ENCODE results near the gene TP53I13.

TP53I13 gene

DNA sequence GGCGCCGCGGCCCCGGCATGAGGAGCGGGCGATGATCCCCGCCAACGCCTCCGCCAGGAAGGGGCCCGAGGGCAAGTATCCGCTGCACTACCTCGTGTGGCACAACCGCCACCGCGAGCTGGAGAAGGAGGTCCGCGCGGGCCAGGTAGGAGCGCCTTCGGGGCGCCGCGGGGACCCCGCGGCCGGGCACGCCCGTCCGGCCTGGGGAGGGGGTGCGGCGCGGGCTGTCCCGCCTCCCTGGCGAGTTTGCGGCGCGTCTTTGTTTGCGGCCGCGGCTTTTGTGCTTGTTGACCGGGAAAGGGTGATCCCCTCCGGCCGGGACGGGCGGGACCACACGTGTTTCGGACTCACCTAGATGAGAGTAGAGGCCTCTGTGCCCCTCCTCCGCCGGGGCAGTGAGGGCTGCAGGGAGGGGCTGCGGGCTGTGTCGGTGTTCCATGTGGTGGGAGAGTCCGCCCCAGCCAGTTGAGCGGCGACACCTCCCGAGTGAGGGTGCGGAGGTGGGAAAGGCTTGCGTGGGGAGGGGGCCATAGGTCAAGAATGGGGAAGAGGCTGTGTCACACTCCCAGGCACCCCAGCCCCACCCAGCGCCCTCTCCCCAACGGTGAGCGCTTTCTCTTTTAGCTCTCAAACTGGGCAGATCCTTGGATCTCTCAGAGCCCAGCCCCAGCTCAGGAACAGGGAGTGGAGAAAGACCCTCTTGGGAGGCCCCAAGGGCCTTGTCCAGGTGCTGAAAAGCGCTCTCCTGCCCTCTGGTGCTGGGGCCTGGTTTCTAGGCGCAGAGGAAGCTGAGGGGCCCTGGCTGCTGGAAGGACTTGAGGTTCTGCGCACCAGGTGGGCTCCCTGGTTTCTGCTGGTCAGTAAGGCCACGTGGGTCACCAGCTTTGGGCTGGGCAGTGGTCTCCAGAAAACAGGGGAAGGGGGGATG, 25.4 kb downstream of the TP53I13 start:
- no peak for DNase-seq (ENCODE audit: low read depth, low spot score)

GRCh38 chr17:29594519-29595090, 26.1 kb downstream of the TP53I13 start:
- DNase-seq (ENCODE audit: low read depth, low spot score) = no peak

DNA sequence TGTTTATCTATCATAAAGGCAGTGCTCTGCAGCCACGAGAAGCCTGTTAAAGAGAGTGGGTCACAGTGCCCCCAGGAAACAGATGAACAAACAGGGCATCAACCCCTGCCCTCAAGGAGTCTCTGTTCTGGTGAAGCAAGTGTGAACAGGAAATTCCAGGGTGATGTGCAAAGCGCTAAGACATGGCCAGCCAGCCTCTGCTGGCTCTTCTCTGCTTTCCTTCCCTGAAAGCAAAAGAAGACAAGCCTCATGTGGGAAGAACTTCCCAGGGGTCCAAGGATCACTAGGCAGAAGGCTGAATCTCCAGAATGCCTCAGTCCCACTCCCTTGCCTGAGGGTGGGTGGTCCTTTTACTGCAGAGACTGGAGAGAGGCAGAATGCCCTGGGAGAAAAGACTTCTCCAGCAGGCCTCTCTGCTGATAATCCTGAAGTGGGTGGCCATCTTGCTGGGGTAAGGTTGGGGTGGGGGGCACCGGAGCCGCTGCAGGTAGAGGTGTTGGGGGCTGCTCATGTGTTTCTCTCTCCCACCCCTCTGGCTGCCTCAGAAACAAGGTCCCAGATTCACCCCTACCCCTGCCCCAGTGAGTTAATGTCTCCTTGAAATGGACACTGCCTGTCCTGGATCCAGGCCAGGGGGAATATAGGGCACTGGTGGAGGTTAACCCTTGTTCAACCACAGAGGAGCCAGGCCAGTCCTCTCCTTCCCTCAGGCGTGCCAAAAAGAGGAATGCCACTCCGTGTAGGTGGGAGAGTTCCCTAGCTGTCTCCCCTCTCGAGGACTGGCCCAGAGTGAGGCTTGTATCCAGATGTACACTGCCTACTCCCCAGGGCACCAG, 26.8 kb downstream of the TP53I13 start:
- no peak for DNase-seq (ENCODE audit: low read depth, low spot score)

GRCh38 chr17:29595943-29596774, 27.7 kb downstream of the TP53I13 start:
- DNase-seq (ENCODE audit: low read depth, low spot score) = no peak

DNA sequence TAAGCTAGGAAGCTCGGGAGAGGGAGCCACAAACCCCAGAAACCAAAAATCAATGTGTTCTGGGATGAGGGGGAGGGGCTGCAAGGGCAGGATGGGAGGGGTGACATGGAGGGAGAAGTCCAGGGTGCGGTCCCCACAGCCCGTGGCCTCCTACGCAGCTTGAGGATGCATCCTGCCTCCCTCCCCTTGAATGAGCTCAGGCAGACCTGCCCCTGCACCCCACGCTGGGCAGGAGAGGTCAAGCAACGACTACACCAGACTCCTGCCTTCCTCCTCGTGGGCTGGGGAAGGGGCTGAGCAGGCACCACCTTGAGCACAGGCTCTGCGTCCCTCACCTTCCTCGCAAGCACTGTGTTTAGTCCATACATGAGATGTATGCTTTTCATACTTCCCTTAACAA, 28.3 kb downstream of the TP53I13 start:
- no peak for DNase-seq (ENCODE audit: low read depth, low spot score)

GRCh38 chr17:29597361-29598172, 29.1 kb downstream of the TP53I13 start:
- no peak for DNase-seq (ENCODE audit: low read depth, low spot score)

DNA sequence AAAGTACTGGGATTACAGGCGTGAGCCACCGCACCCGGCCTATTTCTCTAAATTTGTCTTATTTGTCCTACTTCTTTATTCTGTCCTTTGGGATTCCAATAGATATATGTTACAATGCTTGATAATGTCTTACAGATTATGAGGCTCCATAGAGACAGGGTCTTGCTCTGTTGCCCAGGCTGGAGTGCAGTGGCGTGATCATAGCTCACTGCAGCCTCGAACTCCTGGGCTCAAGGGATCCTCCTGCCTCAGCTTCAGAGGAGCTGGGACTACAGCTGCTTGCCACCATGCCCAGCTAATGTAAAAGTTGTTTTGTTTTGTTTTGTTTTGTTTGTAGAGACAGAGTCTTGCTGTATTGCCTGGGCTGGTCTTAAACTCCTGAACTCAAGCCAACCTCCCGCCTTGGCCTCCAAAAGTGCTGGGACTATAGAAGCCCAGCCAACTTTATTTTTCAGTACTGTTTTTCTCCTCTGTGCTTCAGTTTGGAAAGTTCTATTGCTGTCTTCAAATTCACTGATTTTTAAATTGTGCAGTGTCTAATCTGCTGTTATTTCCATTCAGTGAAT, 34.7 kb downstream of the TP53I13 start:
- DNase-seq (ENCODE audit: low read depth, low spot score) = no peak

GRCh38 chr17:29607557-29608195, 39.2 kb downstream of the TP53I13 start:
- no peak for DNase-seq (ENCODE audit: low read depth, low spot score)

DNA sequence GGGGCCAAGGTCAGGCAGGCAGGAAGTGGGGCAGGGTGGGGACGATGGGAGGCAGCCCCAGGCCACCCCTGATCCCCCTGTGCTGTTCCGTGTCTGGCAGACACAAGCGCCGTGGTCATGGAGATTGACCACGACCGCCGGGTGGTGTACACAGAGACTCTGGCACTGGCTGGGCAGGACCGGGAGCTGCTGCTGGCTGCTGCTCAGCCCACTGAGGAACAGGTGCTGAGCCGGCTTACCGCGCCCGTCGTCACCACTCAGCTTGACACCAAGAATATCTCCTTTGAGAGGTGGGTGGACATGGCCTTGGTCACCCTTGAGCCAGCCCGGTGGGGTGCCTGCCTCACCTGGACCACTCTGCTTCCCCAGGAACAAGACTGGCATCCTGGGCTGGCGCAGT, 40.5 kb downstream of the TP53I13 start:
- no peak for DNase-seq (ENCODE audit: low read depth, low spot score)

DNA sequence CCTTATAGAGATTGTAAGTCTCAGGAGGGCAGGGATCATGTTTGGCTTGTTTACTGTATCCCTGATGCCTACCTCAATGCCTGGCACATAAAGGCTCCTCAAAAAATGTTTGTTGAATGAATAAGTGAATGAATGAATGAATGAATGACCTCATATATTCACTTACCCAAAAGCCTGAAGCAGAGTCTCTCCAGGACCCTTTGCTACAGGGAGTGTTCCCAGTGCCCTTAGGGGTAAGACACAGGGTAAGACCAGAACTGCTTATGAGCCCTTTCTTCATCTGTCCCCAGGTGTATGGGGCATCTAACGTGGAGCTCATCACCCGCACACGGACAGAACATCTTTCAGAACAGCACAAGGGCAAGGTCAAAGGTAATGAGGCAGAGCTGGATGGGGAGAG, 41.9 kb downstream of the TP53I13 start:
- DNase-seq (ENCODE audit: low read depth, low spot score) = no peak

GRCh38 chr17:29611351-29612093, 43.0 kb downstream of the TP53I13 start:
- no peak for DNase-seq (ENCODE audit: low read depth, low spot score)

- DNase-seq (ENCODE audit: low read depth, low spot score) = no peak
Measured at GRCh38 chr17:29612094-29612403, 43.5 kb downstream of the TP53I13 start.

GRCh38 chr17:29612404-29613280, 44.1 kb downstream of the TP53I13 start:
- no peak for DNase-seq (ENCODE audit: low read depth, low spot score)

DNA sequence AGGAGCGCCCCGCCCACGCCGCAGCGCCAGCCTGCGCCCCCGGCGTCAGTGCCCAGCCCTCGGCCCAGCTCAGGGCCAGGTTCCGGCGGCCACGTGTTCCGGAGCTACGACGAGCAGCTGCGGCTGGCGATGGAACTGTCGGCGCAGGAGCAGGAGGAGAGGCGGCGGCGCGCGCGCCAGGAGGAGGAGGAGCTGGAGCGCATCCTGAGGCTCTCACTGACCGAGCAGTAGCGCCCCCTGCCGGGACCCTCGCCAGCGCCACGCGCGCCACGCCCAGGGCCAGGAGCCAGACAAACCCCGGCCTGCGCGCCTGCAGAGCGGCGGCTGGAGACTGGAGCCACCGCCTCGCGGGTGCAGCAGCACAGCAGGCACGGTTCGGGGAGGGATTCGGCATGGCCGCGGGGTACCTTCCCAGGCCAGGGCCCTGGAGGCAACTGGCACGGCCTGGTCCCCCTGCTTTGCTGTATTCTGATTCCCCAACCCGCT, 44.9 kb downstream of the TP53I13 start:
- DNase-seq (ENCODE audit: low read depth, low spot score) = no peak

- no peak for DNase-seq (ENCODE audit: low read depth, low spot score)
Measured at GRCh38 chr17:29613856-29614255, 45.4 kb downstream of the TP53I13 start.

GRCh38 chr17:29614349-29615047, 46.0 kb downstream of the TP53I13 start:
- no peak for DNase-seq (ENCODE audit: low read depth, low spot score)

- no peak for DNase-seq (ENCODE audit: low read depth, low spot score)
Measured at GRCh38 chr17:29615048-29615385, 46.5 kb downstream of the TP53I13 start.

Measured in iPS DF 19.7 (cell line).